ENCODE data around the gene HOXB9. TPM values are rescaled to one million over a fixed set of nuclear protein-coding genes. Genes with fewer than 3 reads are reported as not detected.

The HOXB9 gene
- total RNA-seq, 5 donors from 2014 or later (not counting 1 experiment from before 2014, with no cell fraction given): 0.19 to 0.43 (median 0.30) TPM; not detected in 1

GRCh38 chr17:48604770-48605329 lies 21.3 kb downstream of the HOXB9 start, which contains the start of gene HOXB6:
TSS of gene HOXB6 (minus strand) at chr17:48604986. CDS start at chr17:48598150, 6,836 bp downstream.
- H3K4me3 ChIP-seq (ENCODE audit: control insufficient read depth in 1 of 2, extremely low read depth in 1 of 2, low read length in 1 of 2): no peak within 1 kb of the TSS
- Mint-ChIP-seq H3K4me1 (peaks cover 4 to 21% (median 12%) of the 10 kb centered on the region in 3 donors), H3K27me3 (peaks cover 77 to 91% of the 10 kb centered on the region in 2 donors), H3K27ac (peak within 1 kb of the TSS in 1 of 2 donors; percentile 69), H3K4me3 (peak within 1 kb of the TSS in 1 of 3 donors; percentile 8), H3K9me3 (no peaks in the 10 kb centered on the region), H3K36me3 (no peaks in the 10 kb centered on the region)
- no peak for DNase-seq
- no peaks in the 10 kb centered on the region for H3K36me3 ChIP-seq (ENCODE audit: control insufficient read depth in 2 of 2, extremely low read depth in 1 of 2, insufficient read depth in 1 of 2, low read length in 1 of 2)
- no peak for ATAC-seq (replicated peaks in 1 of 4)
- H3K27me3 ChIP-seq (replicated peaks in 1 of 2; ENCODE audit: control insufficient read depth in 2 of 2, extremely low read depth in 1 of 2, insufficient read depth in 2 of 2, low read length in 1 of 2): peaks cover 27 to 88% of the 10 kb centered on the region in 2 experiments
- peaks cover 4 to 40% of the 10 kb centered on the region in 2 experiments for H3K4me1 ChIP-seq (ENCODE audit: control insufficient read depth in 1 of 2, extremely low read depth in 1 of 2, insufficient read depth in 2 of 2, low read length in 2 of 2)
- no peak within 1 kb of the TSS for H3K27ac ChIP-seq (ENCODE audit: low read length)
- ChIA-PET POLR2A (no interaction called here), CTCF (interaction anchor here (0.7 to 1.2 kb wide), 5 partner anchors 8 to 526 kb away, joined by 3 to 13 read pairs (median 10); no protein-coding TSS in a partner anchor)
- 47% methylated on average over 9 of the region's 16 CpGs for WGBS (ENCODE audit: insufficient coverage)
- H3K9me3 ChIP-seq: no peaks in the 10 kb centered on the region

GRCh38 chr17:48603959-48604769 lies 22.0 kb downstream of the HOXB9 start:
- Histone ChIP-seq H3K4me3 (ENCODE audit: control insufficient read depth in 1 of 2, extremely low read depth in 1 of 2, low read length in 1 of 2) (no peak overlapping the region), H3K27ac (ENCODE audit: low read length) (no peak overlapping the region), H3K36me3 (ENCODE audit: control insufficient read depth in 2 of 2, extremely low read depth in 1 of 2, insufficient read depth in 1 of 2, low read length in 1 of 2) (no peaks in the 10 kb centered on the region), H3K9me3 (no peaks in the 10 kb centered on the region), H3K27me3 (replicated peaks in 1 of 2; ENCODE audit: control insufficient read depth in 2 of 2, extremely low read depth in 1 of 2, insufficient read depth in 2 of 2, low read length in 1 of 2) (peaks cover 31 to 88% of the 10 kb centered on the region in 2 experiments), H3K4me1 (ENCODE audit: control insufficient read depth in 1 of 2, extremely low read depth in 1 of 2, insufficient read depth in 2 of 2, low read length in 2 of 2) (peaks cover 4 to 36% of the 10 kb centered on the region in 2 experiments)
- Mint-ChIP-seq H3K4me3 (peak overlapping the region in 1 of 3 donors; percentile 8), H3K9me3 (no peaks in the 10 kb centered on the region), H3K36me3 (no peaks in the 10 kb centered on the region), H3K4me1 (peaks cover 4 to 21% (median 12%) of the 10 kb centered on the region in 3 donors), H3K27ac (peak overlapping the region in 1 of 2 donors; percentile 69), H3K27me3 (peaks cover 84 to 91% of the 10 kb centered on the region in 2 donors)
- POLR2A ChIA-PET: no interaction called here
- 47% methylated on average over 7 of the region's 21 CpGs for WGBS (ENCODE audit: insufficient coverage)
- no peak for ATAC-seq (replicated peaks in 1 of 4)
- no peak for DNase-seq
- CTCF ChIA-PET: interaction anchor here (0.6 to 1.2 kb wide), 10 partner anchors 8 to 1544 kb away, joined by 3 to 13 read pairs (median 4); no protein-coding TSS in a partner anchor

GRCh38 chr17:48601539-48602425 lies 24.4 kb downstream of the HOXB9 start:
- no peak overlapping the region for H3K27ac ChIP-seq (ENCODE audit: low read length)
- peak in 1 of 4 experiments; percentile 1 for ATAC-seq (replicated peaks in 1 of 4)
- no peak overlapping the region for H3K27ac Mint-ChIP-seq
- H3K9me3 Mint-ChIP-seq: no peaks in the 10 kb centered on the region
- ChIA-PET POLR2A (interaction anchor here (0.6 to 0.7 kb wide), 3 partner anchors 21 to 409 kb away, joined by 3 to 4 read pairs (median 3); no protein-coding TSS in a partner anchor), CTCF (interaction anchor here (0.5 to 1.4 kb wide), 10 partner anchors 8 to 396 kb away, joined by 3 to 9 read pairs (median 4); partner anchors contain the start of genes HOXB3 (in 1 of the 2), HOXB8 (in 1 of the 2) and HOXB9 (in 1 of the 2))
- H3K36me3 Mint-ChIP-seq: no peaks in the 10 kb centered on the region
- peaks cover 26 to 43% (median 31%) of the 10 kb centered on the region in 3 donors for H3K4me1 Mint-ChIP-seq
- peak overlapping the region in 1 of 2 donors; percentile 1 for H3K4me3 ChIP-seq (ENCODE audit: control insufficient read depth in 1 of 2, extremely low read depth in 1 of 2, low read length in 1 of 2)
- peaks cover 88 to 95% of the 10 kb centered on the region in 2 donors for H3K27me3 Mint-ChIP-seq
- no peaks in the 10 kb centered on the region for H3K9me3 ChIP-seq
- 40% methylated on average over 17 of the region's 35 CpGs for WGBS (ENCODE audit: insufficient coverage)
- H3K27me3 ChIP-seq (replicated peaks in 1 of 2; ENCODE audit: control insufficient read depth in 2 of 2, extremely low read depth in 1 of 2, insufficient read depth in 2 of 2, low read length in 1 of 2): peaks cover 24 to 96% of the 10 kb centered on the region in 2 experiments
- H3K4me3 Mint-ChIP-seq: no peak overlapping the region
- no peaks in the 10 kb centered on the region for H3K36me3 ChIP-seq (ENCODE audit: control insufficient read depth in 2 of 2, extremely low read depth in 1 of 2, insufficient read depth in 1 of 2, low read length in 1 of 2)
- peaks cover 8 to 52% of the 10 kb centered on the region in 2 experiments for H3K4me1 ChIP-seq (ENCODE audit: control insufficient read depth in 1 of 2, extremely low read depth in 1 of 2, insufficient read depth in 2 of 2, low read length in 2 of 2)
- DNase-seq: no peak

- H3K36me3 ChIP-seq (ENCODE audit: control insufficient read depth in 2 of 2, extremely low read depth in 1 of 2, insufficient read depth in 1 of 2, low read length in 1 of 2): no peaks in the 10 kb centered on the region
- POLR2A ChIA-PET: interaction anchor here (0.6 to 0.7 kb wide), 3 partner anchors 22 to 408 kb away, joined by 3 to 4 read pairs (median 3); no protein-coding TSS in a partner anchor
- Mint-ChIP-seq H3K9me3 (no peaks in the 10 kb centered on the region), H3K36me3 (no peaks in the 10 kb centered on the region), H3K27ac (peak overlapping the region in 1 of 2 donors; percentile 36), H3K4me3 (no peak overlapping the region), H3K27me3 (peaks cover 89 to 96% of the 10 kb centered on the region in 2 donors), H3K4me1 (peaks cover 32 to 49% (median 37%) of the 10 kb centered on the region in 3 donors)
- CTCF ChIA-PET: interaction anchor here (0.6 to 1.4 kb wide), 8 partner anchors 9 to 397 kb away, joined by 3 to 9 read pairs (median 4); partner anchors contain the start of genes HOXB3 (in 1 of the 2) and HOXB8 (in 1 of the 2)
- H3K4me1 ChIP-seq (ENCODE audit: control insufficient read depth in 1 of 2, extremely low read depth in 1 of 2, insufficient read depth in 2 of 2, low read length in 2 of 2): peaks cover 8 to 58% of the 10 kb centered on the region in 2 experiments
- no CpG with 5 or more reads among the region's 4 CpGs for WGBS (ENCODE audit: insufficient coverage)
- H3K9me3 ChIP-seq: no peaks in the 10 kb centered on the region
- no peak for ATAC-seq (replicated peaks in 1 of 4)
- peaks cover 19 to 96% of the 10 kb centered on the region in 2 experiments for H3K27me3 ChIP-seq (replicated peaks in 1 of 2; ENCODE audit: control insufficient read depth in 2 of 2, extremely low read depth in 1 of 2, insufficient read depth in 2 of 2, low read length in 1 of 2)
- no peak overlapping the region for H3K4me3 ChIP-seq (ENCODE audit: control insufficient read depth in 1 of 2, extremely low read depth in 1 of 2, low read length in 1 of 2)
- no peak for DNase-seq
- no peak overlapping the region for H3K27ac ChIP-seq (ENCODE audit: low read length)
Observed at GRCh38 chr17:48601207-48601538, 25.0 kb downstream of the HOXB9 start.

- POLR2A ChIA-PET: interaction anchor here (0.6 kb wide), 2 partner anchors 22 to 408 kb away, joined by 3 to 4 read pairs; no protein-coding TSS in a partner anchor
Observed at GRCh38 chr17:48600244-48601098, 25.7 kb downstream of the HOXB9 start.

More at GRCh38 chr17:48600244-48601098, 25.7 kb downstream of the HOXB9 start:
- H3K27ac ChIP-seq (ENCODE audit: low read length): no peak overlapping the region
- Mint-ChIP-seq H3K4me3 (no peak overlapping the region), H3K9me3 (no peaks in the 10 kb centered on the region), H3K4me1 (peaks cover 35 to 50% (median 38%) of the 10 kb centered on the region in 3 donors), H3K36me3 (no peaks in the 10 kb centered on the region), H3K27me3 (peaks cover 91 to 96% of the 10 kb centered on the region in 2 donors), H3K27ac (peak overlapping the region in 1 of 2 donors; percentile 43)
- no peaks in the 10 kb centered on the region for H3K36me3 ChIP-seq (ENCODE audit: control insufficient read depth in 2 of 2, extremely low read depth in 1 of 2, insufficient read depth in 1 of 2, low read length in 1 of 2)
- peaks cover 15 to 97% of the 10 kb centered on the region in 2 experiments for H3K27me3 ChIP-seq (replicated peaks in 1 of 2; ENCODE audit: control insufficient read depth in 2 of 2, extremely low read depth in 1 of 2, insufficient read depth in 2 of 2, low read length in 1 of 2)
- CTCF ChIA-PET: interaction anchor here (0.6 to 1.3 kb wide), 5 partner anchors 8 to 249 kb away, joined by 3 to 9 read pairs (median 6); no protein-coding TSS in a partner anchor
- peaks cover 8 to 63% of the 10 kb centered on the region in 2 experiments for H3K4me1 ChIP-seq (ENCODE audit: control insufficient read depth in 1 of 2, extremely low read depth in 1 of 2, insufficient read depth in 2 of 2, low read length in 2 of 2)
- no peak overlapping the region for H3K4me3 ChIP-seq (ENCODE audit: control insufficient read depth in 1 of 2, extremely low read depth in 1 of 2, low read length in 1 of 2)
- over 99% methylated on average over 12 of the region's 17 CpGs for WGBS (ENCODE audit: insufficient coverage)
- DNase-seq (no peak), ATAC-seq (replicated peaks in 1 of 4) (no peak)
- H3K9me3 ChIP-seq: no peaks in the 10 kb centered on the region
